Right kidney (tissue), 1 donor: Measurements from ENCODE around the gene OTUB1.

Source experiments
- DNase-seq: peaks from one replicate; pipeline ENCODE4 v3.0.0-alpha.2; 2016

The OTUB1 gene

DNA sequence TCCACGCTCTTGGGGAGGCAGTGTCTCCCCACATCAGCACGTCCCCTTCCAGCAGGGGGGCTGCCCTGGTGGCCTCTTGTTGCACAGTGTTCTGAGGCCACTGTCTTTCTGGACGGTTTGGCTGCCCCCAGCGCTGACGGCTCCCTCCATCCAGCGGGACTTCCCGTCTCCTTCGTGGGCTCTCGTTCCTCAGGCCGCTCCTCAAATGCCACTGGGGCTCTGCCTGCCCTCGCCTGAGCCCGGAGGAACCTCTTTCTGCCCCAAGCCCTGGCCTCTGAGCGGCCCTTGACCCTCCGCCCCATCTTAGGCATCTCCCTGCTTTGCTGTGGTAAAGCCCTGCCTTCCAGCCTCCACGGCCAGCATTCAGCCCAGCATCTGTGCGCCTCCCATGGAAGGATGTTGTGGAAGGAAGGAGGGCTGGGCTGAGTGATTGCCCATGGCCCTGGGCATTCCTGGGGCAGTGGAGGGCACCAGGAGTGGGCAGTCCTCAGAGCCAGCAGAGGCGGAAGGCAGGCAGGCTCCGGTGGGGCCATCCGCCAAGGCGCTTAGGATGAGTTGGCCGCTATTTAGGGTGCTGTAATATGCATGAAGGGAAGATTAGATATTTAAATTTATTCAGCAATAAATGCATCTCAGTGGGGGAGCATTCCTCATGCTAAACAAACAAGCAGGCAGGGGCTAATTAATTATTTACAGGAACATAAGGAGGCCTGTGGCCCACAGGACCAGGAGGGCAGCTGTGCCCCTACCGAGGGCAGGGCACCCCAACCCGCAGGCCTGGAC is 17.8 kb downstream of the OTUB1 start:
- no peak for DNase-seq

DNA sequence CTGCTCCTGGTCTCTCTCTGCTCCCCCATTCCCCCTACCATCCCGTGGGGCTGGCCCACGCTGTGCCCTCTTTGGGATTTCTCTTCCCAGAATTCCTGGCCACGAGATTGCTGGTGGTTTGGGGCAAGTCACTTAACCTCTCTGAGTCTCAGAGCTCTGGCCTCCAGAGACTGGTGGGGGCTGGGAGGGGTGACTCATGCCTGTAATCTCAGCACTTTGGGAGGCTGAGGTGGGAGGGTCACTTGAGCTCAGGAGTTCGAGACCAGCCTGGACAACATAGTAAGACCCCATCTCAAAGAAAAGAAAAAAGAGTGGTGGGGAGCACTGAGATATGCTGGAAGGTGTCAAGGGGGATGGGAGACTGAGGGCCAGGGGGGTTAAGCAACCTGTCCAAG is 18.3 kb downstream of the OTUB1 start:
- no peak for DNase-seq

DNA sequence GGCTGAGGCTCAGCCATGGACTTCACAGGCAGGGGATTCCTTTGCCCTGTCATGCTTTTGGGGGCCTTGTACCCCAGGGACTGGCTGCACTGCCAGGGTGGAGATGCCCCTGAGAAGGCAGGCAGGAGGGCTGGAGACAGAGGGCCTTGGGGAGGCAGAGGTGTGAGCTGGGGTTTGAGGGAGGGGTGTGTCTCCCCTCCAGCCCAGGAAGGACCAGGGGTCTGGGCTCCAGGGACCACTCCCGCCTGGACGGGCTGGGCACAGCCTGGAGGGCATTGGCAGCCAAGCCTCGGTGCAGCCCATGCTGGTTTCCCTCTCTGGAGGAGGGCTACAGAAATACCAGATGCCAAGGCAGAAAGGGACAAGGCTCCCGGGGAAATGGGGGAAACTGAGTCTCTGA is 19.5 kb downstream of the OTUB1 start:
- DNase-seq: no peak

DNA sequence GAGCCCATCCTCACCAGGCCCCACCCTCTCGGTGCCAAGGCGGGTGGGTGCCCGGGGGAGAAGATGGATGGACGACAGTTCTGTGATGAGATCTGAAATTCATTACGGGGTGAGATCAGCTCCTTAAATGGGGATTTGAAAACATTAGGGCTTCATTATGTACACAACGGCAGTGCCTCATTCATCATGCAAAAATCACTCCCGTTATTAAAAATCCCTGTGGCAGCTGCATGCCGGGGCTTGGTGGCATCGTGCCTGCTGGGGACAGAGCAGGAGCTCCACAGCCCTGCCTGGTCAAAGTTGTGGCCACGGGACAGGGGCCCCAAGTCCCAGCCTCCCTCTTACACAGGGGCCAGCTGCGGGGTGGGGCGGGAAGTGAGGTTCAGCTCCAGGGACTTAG is 20.2 kb downstream of the OTUB1 start:
- no peak for DNase-seq

DNA sequence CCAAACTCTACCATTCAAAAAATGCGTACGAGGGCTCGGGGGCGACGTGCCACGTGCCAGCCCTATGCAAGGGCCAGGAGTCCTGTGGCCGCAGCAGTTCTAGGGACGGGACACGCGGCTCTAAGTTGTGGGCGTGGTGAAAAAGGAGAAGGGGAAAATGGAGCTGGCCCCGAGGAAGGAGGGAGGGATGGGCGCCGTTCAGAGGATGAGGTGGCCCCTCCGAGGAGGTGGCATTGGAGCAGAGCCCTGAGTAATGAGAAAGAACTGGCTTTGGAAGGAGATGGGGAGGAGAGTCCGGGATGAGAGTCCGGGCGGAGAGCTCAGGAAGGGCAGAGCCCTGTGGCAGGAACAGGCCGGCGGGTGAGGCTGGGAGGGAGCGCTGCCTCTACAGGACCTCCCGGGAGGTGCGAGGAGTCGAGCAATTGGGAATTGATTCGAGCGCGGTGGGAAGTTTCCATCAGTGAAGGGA is 21.0 kb downstream of the OTUB1 start:
- DNase-seq: peak; percentile 65

DNA sequence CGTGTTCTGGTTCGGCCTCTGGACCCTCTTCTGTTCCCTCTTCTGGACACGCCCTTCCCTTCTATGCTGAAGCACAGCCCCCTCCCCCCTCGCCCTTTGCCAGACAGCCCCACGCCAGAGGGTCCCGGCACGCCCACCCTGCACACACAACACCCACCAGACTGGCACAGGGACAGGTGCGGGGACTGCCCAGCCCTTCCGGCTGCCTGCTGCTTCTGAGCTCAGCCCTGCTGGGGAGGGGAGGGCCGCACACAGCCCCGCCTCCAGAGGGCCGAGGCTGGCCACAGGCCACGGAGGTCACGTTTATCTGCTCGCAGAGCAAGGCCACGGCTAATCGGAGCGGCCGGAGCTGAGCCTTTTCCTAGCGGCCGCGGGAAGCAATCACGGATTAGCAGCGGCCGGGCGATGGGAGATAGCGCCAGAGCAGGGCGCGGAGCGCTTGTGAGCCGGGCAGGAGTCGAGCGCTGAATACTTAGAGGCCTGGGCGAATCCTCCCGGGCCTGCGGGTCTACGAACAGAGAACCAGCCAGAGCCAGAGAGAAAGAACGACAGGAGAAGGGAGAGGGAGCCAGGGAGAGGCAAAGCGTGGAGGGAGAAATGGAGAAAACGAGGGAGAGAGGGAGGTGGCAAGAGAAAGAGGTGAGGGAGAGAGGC is 21.5 kb downstream of the OTUB1 start:
- DNase-seq: peak; percentile 73

DNA sequence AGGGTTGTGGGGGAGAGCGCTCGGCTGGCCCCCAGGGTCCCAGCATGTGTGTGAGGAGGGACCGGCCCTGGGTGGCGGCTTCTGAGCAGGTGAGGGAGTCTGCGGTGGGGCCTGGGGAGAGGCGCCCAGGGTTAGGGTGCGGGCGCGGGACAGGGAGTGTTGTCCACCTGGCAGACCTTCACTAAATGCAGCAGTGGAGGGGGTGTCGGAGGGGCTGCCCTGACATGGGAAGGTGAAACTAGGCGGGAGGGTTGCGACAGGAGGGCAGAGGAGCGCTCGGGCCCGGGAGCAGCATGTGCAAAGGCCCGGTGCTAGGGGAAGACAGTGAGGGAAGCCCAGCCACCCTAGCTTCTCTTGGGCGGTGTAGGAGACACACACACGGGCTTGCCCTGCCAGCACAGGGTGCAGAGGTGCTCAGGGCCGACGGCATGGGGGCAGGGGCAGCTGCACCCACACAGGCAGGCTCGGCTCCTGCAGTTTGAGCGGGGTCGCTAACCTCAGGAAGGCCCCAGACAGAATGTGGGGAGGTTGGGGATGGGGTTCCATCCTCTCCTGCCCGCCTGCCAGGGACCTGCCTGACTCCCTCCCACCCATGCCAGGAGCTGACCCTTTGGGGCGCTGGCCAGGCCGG is 22.2 kb downstream of the OTUB1 start:
- no peak for DNase-seq

DNA sequence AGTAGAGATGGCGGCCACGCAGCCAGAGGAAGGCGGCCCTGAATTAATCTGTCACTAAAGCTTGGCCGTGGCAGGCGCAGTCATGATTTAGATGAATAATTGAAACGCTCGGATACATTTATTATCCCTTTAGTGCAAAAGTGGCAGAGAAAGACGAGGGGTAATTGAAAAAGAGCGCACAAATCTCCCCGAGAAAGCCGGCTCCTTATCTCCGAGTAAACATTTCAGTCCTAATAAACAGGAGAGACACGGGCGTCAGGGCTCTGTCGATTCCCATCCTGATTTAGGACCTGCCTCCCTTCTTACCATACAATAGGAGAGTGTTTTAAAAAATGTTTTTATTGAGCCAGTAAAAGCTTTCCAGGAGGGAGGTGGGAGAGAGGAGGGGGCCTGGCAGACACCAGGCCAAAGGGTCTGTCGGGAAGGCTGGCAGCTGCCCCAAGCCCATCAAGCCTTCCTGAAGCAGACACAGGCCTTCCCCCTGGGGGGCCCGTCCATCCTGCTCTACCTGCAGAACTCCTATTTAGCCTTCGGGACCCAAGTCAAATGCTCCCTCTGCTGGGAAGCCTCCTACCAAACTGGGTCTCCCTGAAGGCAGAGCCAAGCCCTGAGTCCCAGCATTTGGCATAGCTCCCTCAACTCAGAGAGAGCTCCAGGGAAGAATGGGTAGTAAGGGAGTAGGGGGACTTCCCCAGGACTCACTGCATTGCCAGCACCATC is 22.8 kb downstream of the OTUB1 start:
- DNase-seq: no peak

DNA sequence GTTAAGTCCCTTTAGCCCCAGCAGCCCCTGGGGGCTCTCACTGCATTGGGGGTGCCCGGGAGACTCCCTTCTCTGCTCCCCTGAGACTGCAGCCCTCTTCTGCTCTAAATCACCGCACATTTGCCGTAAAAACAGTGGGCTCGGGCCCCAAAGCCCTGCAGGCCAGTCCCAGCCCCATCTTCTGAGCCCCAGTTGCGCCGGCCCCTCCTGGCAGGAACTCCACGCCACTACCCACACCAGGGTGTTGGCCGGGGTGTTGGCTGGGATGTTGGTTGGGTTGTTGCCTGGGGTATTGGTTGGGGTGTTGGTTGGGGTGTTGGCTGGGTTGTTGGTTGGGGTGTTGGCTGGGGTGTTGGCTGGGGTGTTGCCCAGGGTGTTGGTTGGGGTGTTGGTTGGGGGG is 23.5 kb downstream of the OTUB1 start:
- DNase-seq: no peak

DNA sequence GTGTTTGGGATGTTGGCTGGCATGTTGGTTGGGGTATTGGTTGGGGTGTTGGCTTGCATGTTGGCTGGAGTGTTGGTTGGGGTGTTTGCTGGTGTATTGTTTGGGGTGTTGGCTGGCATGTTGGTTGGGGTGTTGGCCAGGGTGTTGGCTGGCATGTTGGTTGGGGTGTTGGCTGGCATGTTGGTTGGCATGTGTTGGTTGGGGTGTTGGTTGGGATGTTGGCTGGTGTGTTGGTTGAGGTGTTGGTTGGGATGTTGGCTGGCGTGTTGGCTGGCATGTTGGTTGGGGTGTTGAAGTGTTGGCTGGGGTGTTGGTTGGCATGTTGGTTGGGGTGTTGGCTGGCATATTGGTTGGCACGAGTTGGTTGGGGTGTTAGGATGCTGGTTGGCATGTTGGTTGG is 24.5 kb downstream of the OTUB1 start:
- no peak for DNase-seq

DNA sequence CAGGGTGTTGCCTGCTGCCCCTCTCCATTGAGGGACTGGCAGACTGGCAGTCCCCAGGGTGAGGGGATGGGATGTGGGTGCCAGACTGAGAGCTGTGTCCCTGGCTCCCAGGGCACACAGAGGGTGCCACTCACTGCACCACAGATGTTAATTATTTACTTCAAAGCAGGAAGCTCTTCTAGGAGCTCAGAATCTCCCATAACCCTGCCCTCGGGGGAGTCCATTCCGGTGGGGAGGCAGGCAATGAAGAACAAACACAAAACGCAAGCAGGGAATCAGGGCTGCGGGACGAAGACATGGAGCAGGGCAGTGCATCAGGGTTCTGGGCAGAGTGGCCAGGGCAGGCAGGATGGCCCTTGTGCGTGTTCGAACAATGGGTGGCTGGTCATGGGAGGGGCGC is 25.1 kb downstream of the OTUB1 start:
- no peak for DNase-seq

DNA sequence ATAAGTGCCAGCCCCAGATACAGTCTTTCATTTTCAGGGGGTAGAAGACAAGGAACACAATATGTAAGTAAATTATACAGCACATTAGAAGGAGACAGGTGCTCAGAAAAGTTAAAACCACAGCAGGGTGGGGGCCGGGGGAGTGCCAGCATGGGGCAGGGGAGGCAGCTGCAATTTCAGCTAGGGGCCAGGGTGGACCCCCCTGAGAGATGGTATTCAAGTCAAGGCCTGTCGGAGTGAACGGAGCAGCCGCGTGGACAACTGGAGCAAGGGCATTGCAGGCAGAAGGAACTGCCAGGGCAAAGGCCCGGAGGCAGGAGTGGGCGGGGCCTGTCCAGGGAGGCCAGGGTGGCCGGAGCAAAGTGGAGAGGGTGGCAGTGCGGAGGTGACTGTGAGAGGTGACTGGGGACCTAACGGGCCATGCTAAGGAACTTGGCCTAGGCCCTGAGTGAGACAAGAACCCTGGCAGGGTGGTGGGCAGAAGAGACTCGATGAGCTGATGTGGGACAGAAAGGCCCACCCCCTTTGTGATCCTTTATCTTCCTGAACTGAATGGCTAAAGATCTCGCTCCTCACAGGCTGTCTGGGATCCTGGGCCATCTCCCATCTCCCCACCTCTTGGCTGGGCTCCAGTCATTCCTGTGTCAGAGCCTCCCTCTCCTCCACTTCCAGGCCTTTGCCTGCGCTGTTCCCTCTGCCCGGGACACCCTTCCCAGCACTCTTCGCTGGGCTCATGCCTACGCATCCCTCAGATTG is 27.1 kb downstream of the OTUB1 start:
- DNase-seq: no peak

DNA sequence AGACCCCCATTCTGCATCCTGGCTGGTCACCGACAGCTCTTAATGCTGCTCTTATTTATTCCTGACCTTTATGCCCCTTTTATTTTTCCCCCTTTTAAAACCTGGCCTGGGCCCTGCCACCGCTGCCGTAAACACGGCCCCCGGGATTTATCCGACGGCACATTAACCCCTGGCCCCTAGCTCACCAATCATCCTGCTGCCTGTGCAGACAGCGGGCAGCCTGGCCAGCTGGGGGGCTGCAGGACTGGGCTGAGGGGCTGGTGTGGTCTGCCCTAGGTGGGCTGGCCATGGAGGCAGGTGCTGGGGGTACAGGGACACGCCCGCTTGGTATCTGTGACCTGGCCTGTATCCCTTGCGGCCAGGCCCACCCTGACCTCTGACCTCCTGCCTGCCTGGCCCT is 28.1 kb downstream of the OTUB1 start:
- no peak for DNase-seq

DNA sequence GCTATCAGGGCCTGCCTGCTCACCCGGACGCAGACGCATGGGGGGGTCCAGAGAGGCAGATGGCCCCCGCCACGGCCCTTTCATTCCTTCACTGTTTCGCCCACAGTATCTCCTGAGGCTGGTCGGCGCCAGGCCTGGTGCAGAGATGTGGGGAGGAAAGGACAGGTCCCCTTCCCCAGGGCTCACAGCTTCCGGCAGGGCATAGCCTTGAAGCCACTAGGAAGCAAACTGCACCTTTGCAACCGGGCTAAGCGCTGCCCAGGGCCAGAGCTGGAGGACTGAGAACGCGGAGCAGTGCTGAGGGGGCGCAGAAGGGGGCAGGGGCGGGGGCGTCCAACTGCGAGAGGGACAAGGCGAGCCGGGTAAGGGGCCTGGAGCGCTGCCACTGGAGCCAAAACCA is 29.3 kb downstream of the OTUB1 start:
- DNase-seq: no peak

DNA sequence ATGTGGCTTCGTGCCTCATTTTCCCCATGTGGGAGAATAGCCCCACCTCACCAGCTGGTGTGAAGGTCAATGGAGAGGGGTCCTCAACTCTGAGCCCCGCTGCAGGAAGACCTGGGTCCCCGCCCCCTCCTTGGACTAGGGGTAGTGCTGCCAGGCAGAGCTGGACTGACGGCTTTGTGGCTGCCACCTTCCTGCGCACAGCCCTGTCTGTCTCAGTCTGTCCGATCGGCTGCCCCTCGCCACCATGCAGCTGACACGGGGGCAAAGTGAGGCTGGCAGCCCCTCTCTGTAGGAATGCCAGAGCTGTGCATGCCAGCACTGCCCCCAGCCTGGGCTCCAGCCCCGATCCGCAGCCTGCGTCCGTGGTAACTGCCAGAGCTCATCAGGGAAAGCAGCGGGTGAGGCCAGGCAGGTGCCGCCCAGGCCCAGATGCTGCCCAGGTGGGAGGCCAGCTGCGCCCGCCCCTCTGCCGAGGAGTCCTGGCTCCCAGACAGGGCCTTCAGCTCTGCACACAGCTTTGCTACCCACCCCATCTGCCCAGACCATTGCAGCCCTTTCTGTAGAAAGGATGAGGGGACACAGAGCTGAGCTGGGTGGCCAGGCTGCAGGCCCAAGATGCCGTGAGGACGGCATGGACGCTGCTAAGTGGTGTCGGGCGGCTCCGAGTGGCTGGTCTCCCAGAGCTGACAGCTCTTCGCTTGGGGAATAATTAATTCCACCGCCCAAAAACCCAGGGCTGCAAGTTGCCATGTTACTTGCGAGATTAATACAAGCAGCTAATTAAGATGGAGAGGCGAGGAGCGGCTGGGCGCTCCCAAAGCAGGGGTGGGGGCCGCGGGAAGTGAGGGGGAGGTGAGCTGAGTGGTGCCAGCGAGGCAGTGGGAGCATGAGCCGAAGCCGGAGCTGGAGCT is 30.0 kb downstream of the OTUB1 start:
- DNase-seq: no peak

DNA sequence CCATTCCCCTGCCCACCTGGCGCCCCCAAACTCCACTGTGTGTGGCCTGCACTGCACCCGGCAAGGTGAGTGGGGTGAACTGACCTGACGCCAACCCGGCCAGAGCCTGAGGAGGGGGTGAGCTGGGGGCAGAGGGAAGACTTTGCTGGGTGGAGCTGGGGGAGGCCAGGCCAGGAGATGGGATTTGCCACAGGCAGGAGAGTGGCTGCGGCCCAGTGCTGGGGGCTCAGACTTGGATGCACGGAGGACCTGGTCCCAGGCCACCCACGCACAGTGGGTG is 31.6 kb downstream of the OTUB1 start:
- DNase-seq: peak; percentile 8

DNA sequence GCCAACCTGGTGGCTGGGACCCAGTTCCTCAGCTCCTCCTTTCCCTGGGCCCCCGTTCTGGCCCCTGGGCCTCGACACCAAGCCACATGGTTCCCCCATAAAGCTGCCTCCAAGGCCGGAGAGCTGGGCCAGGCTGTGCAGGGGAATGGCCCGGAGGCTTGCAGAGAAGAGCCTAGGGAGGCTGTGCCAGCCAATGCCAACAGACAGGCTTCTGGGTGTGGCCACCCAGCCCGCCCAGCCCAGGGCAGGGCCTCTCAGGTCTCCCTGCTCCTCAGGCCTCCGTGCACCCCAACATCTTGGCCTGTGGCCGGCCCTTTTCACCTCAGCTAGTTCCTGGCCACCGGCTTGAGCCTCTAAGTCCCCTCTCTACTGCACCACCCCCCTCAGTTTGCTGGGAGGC is 32.1 kb downstream of the OTUB1 start:
- no peak for DNase-seq

DNA sequence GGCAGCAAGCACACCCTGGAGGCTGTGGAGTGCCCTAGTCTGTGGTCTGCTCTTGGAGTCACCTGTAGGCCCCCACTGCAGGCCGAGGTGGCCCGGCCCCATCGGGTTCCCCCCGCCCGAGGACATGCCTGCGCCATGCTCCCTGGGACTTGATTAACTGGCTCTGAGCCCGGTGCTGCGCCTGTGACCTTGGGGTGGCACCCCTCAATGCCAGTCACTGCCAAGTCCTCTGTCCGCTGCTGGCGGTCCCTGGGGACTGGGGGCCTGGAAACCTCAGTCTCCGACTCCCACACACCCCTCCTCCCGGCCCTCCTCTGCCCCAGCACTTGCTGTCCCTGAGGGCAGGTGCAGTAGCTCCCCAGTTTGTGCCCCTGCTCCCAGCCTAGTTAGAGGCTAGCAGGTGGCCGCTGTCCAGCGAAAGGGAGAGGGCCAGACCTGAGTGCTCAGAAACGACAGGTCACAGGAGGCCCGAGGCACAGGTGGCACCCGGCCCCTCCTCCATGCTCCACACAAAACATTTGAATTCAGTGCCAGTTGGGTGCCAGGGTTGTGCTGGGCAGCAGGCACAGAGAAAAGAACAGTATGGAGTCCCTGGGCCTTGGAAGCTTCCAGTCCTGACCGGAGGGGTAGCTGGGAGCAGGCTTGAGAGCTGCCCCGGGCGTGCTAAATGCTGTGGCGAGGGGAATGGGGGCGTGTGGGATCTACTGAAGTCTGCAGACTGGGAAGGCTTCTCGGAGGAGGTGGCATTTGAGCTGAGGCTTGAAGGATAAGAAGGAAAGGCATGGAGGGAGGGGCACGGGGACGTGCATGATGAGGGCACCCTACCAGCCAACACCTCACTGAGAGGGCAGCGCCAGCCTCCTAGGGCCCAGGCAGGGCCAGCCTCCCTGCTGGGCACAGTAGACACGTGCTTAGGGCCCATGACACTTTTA is 33.1 kb downstream of the OTUB1 start:
- peak; percentile 5 for DNase-seq

DNA sequence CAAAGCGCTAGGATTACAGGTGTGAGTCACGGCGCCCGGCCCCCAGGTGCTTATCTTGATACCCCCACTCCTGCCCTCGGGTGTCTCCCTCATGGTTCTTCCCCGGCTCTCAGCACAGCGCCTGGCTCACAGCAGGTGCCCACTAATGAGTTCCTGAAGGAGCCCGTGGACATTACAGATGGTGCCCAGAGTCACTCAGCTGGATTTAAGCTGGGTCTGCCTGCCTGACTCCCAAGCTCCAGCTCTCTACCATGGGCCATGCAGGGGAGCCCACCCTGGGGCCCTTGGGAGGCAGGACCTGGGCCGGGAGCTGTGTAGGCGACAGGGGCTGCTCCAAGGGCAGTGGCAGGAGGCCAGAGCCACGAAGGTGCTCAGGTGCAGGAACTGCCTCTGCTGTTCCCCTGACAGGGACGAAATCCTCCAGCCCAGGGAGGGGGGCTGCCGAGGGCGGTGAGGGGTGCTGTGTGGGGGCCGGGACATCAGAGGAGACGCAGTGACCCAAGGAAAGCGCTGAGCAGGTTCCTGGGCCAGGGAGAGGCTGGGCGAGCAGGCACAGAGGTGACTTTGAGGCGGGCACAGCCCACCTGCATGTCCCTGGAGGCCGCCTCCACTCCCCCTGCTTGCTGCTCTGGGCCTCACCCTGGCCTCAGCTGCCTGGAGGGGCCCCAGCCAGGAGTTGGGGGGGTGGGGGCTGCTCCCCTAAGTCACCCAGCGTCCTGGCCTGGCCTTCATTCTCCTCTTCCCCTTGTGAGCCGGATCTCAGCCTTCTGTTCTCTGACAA is 34.9 kb downstream of the OTUB1 start:
- peak; percentile 65 for DNase-seq

DNA sequence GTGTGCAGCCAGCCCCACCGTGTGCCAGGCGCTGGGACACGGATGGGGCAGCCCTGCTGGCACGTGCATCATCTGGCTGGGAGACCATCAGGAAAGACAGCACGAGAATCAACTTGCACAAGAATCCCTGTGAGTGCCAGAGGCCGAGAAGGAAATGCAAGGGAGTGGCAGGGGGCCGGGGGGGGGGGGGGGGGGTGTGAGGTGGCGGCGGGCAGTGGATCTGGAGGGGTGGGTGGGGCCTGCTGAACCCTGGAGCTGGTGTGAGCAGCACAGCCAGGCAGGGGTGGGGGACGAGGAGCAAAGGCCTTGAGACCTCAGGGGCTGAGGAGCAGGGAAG is 35.5 kb downstream of the OTUB1 start:
- no peak for DNase-seq
